ENCODE data around the gene EMX1. TPM values are rescaled to one million over a fixed set of nuclear protein-coding genes. Genes with fewer than 3 reads are reported as not detected.
"Not testable (repeated sequence)": the region's sequence is repeated elsewhere in the genome, so short reads cannot be mapped to it uniquely, and the experiment has no call there.

Gene EMX1
- polyA plus RNA-seq, 1 donor from 2014 or later, result 0.33 TPM

DNA sequence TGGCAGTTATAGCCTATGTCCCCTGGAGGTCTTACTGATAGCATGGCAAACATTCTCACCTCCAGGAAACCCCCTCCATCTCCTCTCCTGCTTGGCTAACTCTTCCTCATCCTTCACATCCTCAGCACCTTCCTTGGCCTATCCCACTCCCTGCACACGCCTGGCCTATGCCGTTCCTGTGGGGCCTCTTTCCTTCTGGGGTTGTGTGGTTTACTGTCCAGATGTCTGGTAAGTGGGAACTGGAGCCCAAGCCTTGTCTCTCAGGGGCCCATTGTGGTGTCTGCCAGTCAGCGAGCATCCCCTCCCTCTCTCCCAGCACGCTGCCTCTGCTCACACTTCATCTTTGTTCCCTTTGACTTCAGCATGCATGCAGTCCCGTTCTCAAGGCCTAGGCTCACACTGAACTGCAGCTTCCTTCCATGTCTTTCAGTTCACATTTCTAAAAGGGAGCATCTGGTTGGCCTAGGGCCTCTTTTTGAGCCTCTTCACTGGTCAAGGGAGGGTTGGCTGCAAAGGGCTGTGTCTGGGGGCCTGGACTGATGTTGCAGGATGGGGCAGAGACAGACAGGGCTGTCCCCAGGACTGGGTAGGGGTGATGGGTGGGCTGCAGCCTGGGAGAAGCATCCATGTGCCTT, 17.0 kb upstream of the EMX1 start:
- Histone ChIP-seq H3K27ac (ENCODE audit: low read length) (no peak overlapping the region), H4K20me1 (ENCODE audit: insufficient read depth) (no peaks in the 10 kb centered on the region), H3K27me3 (ENCODE audit: insufficient read depth, low read depth, low read length) (no peaks in the 10 kb centered on the region), H3K4me2 (ENCODE audit: low read length) (no peak overlapping the region), H3K9ac (ENCODE audit: low read length) (no peak overlapping the region), H2AFZ (ENCODE audit: low read depth, low read length) (no peak overlapping the region), H3F3A (ENCODE audit: insufficient read depth, low read length, poor library complexity, severe bottlenecking) (no peaks in the 10 kb centered on the region), H3K9me3 (ENCODE audit: low read length) (no peaks in the 10 kb centered on the region), H3K79me2 (replicated peaks; ENCODE audit: insufficient read depth, low read length) (no peaks in the 10 kb centered on the region), H3K9me2 (ENCODE audit: insufficient read depth, low read length) (no peaks in the 10 kb centered on the region), H3K36me3 (ENCODE audit: insufficient read depth, low read length) (no peaks in the 10 kb centered on the region), H3K4me3 (ENCODE audit: low read length) (no peak overlapping the region)
- TF ChIP-seq POLR2AphosphoS5 (IDR thresholded peaks at IDR 0.05), result no peak
- TF ChIP-seq EZH2 (IDR thresholded peaks at IDR 0.05; ENCODE audit: borderline replicate concordance, insufficient read depth, low read length, poor library complexity, severe bottlenecking), result no peak
- no peak for TF ChIP-seq EP300 (conservative IDR thresholded peaks at IDR 0.05; ENCODE audit: poor library complexity, severe bottlenecking)

- H3K27ac ChIP-seq (ENCODE audit: low read length), result no peak overlapping the region
- no peak overlapping the region for H3K4me3 ChIP-seq (ENCODE audit: low read length)
- no peak overlapping the region for H3K4me2 ChIP-seq (ENCODE audit: low read length)
- no peak overlapping the region for H2AFZ ChIP-seq (ENCODE audit: low read depth, low read length)
- no peak overlapping the region for H3K9ac ChIP-seq (ENCODE audit: low read length)
- TF ChIP-seq MXI1 (conservative IDR thresholded peaks at IDR 0.05; ENCODE audit: poor library complexity, severe bottlenecking), result no peak
- TF ChIP-seq EZH2 (IDR thresholded peaks at IDR 0.05; ENCODE audit: borderline replicate concordance, insufficient read depth, low read length, poor library complexity, severe bottlenecking), result no peak
- no peak for TF ChIP-seq REST (IDR thresholded peaks at IDR 0.05; ENCODE audit: borderline replicate concordance)
- TF ChIP-seq SMC3 (conservative IDR thresholded peaks at IDR 0.05; ENCODE audit: poor library complexity), result no peak
- H3K9me3 ChIP-seq (ENCODE audit: low read length), result no peaks in the 10 kb centered on the region
- no peaks in the 10 kb centered on the region for H3K9me2 ChIP-seq (ENCODE audit: insufficient read depth, low read length)
- no peaks in the 10 kb centered on the region for H3K36me3 ChIP-seq (ENCODE audit: insufficient read depth, low read length)
- no peaks in the 10 kb centered on the region for H3K27me3 ChIP-seq (ENCODE audit: insufficient read depth, low read depth, low read length)
- no peaks in the 10 kb centered on the region for H4K20me1 ChIP-seq (ENCODE audit: insufficient read depth)
- no peaks in the 10 kb centered on the region for H3K79me2 ChIP-seq (replicated peaks; ENCODE audit: insufficient read depth, low read length)
- no peaks in the 10 kb centered on the region for H3F3A ChIP-seq (ENCODE audit: insufficient read depth, low read length, poor library complexity, severe bottlenecking)
Measured at GRCh38 chr2:72901426-72901825, 15.9 kb upstream of the EMX1 start.

- not testable (repeated sequence) for H3K36me3 ChIP-seq (ENCODE audit: insufficient read depth, low read length); H3K9me3 ChIP-seq (ENCODE audit: low read length); H3K27ac ChIP-seq (ENCODE audit: low read length); H3K9ac ChIP-seq (ENCODE audit: low read length); H3F3A ChIP-seq (ENCODE audit: insufficient read depth, low read length, poor library complexity, severe bottlenecking); H4K20me1 ChIP-seq (ENCODE audit: insufficient read depth); H3K79me2 ChIP-seq (replicated peaks; ENCODE audit: insufficient read depth, low read length); H3K9me2 ChIP-seq (ENCODE audit: insufficient read depth, low read length); H3K4me3 ChIP-seq (ENCODE audit: low read length); H3K4me2 ChIP-seq (ENCODE audit: low read length); H3K27me3 ChIP-seq (ENCODE audit: insufficient read depth, low read depth, low read length); H2AFZ ChIP-seq (ENCODE audit: low read depth, low read length)
Measured at GRCh38 chr2:72907369-72907768, 9.9 kb upstream of the EMX1 start.

Measured in neural cell (in vitro differentiated cells).